ENCODE results near the gene TREML4. TPM values are rescaled to one million over a fixed set of nuclear protein-coding genes. Genes with fewer than 3 reads are reported as not detected.
"Not testable (repeated sequence)": the region's sequence is repeated elsewhere in the genome, so short reads cannot be mapped to it uniquely, and the experiment has no call there.

Gene TREML4
- total RNA-seq, 5 donors from 2014 or later (not counting 1 experiment from before 2014, with no cell fraction given), result not detected

DNA sequence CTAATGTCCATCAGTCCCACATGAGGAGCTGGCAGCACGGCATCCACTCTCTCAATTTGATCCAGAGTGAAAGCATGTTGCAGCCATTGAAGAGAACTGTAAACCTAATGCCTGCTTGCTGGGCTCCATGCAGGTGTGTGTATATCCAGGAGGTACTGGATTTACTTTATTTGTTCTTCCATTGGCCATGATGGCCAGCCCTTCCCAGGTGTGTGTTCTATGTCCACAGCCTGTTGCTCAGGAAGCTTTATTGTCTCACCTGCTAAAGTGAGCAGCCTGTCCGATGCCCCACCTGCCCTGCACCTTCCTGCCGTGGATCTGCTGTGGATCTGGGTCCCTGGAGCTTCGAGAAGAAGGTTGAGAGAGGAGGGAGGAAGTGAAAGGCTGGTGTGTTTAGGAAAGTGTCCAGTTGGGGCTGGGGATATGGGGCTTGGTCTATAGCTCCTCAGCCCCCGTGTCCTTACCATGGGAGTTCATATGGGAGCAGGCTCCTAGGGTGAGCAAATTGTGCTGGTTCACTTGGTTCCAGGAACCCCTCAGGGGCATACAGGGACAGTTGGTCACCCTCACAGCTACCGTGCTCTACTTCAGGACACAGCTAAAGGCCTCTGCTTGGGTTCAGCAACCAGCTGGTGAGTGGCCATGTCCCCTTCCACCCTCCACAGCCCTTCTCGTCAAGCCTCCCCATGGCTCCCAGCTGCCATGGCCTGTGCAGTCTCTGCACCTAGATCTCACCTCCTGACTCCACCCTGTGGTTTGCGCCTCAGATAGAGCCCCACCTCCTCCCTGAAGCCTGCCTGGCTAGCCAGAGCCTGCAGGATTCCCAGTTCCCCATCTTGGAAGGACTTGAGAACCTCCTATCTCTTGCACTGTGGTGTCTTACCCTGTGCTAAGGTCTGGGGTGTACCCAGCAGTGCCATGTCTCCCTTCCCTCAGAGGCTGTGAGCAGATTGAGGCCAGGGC lies 39.9 kb upstream of the TREML4 start:
- POLR2A ChIA-PET, result no interaction called here
- peaks cover 7% of the 10 kb centered on the region for H3K36me3 Mint-ChIP-seq
- no peak for DNase-seq

DNA sequence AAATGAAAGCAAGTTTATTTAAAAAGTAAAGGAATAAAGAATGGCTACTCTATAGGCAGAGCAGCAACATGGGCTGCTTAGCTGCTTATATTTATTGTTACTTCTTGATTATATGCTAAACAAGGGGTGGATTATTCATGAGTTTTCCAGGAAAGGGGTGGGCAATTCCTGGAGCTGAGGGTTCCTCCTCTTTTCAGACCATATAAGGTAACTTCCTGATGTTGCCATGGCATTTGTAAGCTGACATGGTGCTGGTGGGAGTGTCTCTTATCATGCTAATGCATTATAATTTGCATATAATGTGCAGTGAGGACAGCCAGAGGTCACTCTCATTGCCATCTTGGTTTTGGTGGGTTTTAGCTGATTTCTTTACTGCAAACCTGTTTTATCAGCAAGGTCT lies 39.1 kb upstream of the TREML4 start:
- DNase-seq; POLR2A ChIA-PET; H3K27me3 ChIP-seq (replicated peaks in 1 of 2; ENCODE audit: control insufficient read depth in 2 of 2, extremely low read depth in 1 of 2, insufficient read depth in 2 of 2, low read length in 1 of 2); H3K27ac Mint-ChIP-seq; H3K36me3 ChIP-seq (ENCODE audit: control insufficient read depth in 2 of 2, extremely low read depth in 1 of 2, insufficient read depth in 1 of 2, low read length in 1 of 2); H3K4me3 Mint-ChIP-seq; H3K4me3 ChIP-seq (ENCODE audit: control insufficient read depth in 1 of 2, extremely low read depth in 1 of 2, low read length in 1 of 2); ATAC-seq (replicated peaks in 1 of 4); H3K27ac ChIP-seq (ENCODE audit: low read length); H3K9me3 ChIP-seq; H3K27me3 Mint-ChIP-seq; H3K9me3 Mint-ChIP-seq; H3K36me3 Mint-ChIP-seq: not testable (repeated sequence)
- H3K4me1 Mint-ChIP-seq, result peaks cover 21 to 65% (median 58%) of the 10 kb centered on the region in 3 donors
- CTCF ChIA-PET, result interaction anchor here in 1 of 2 donors (0.6 kb wide), 1 partner anchor 182 kb away, joined by 4 read pairs; no protein-coding TSS in a partner anchor
- H3K4me1 ChIP-seq (ENCODE audit: control insufficient read depth in 1 of 2, extremely low read depth in 1 of 2, insufficient read depth in 2 of 2, low read length in 2 of 2), result peaks cover 6 to 38% of the 10 kb centered on the region in 2 experiments

More for the DNA sequence above, 39.9 kb upstream of the TREML4 start:
- Histone ChIP-seq H3K27me3 (replicated peaks in 1 of 2; ENCODE audit: control insufficient read depth in 2 of 2, extremely low read depth in 1 of 2, insufficient read depth in 2 of 2, low read length in 1 of 2) (peaks cover 0 to 6% of the 10 kb centered on the region in 2 experiments), H3K9me3 (no peaks in the 10 kb centered on the region), H3K4me3 (ENCODE audit: control insufficient read depth in 1 of 2, extremely low read depth in 1 of 2, low read length in 1 of 2) (no peak overlapping the region), H3K27ac (ENCODE audit: low read length) (no peak overlapping the region), H3K36me3 (ENCODE audit: control insufficient read depth in 2 of 2, extremely low read depth in 1 of 2, insufficient read depth in 1 of 2, low read length in 1 of 2) (peaks cover 0 to 2% of the 10 kb centered on the region in 2 donors), H3K4me1 (ENCODE audit: control insufficient read depth in 1 of 2, extremely low read depth in 1 of 2, insufficient read depth in 2 of 2, low read length in 2 of 2) (peaks cover 6 to 38% of the 10 kb centered on the region in 2 experiments)
- no peaks in the 10 kb centered on the region for H3K27me3 Mint-ChIP-seq
- 87% methylated on average over 7 of the region's 8 CpGs for WGBS (ENCODE audit: insufficient coverage)
- H3K4me1 Mint-ChIP-seq, result peaks cover 18 to 58% (median 54%) of the 10 kb centered on the region in 3 donors
- no peak for ATAC-seq (replicated peaks in 1 of 4)
- H3K27ac Mint-ChIP-seq, result no peak overlapping the region
- peaks cover 0 to 4% (median 0%) of the 10 kb centered on the region in 3 donors for H3K9me3 Mint-ChIP-seq
- CTCF ChIA-PET, result no interaction called here
- no peak overlapping the region for H3K4me3 Mint-ChIP-seq

DNA sequence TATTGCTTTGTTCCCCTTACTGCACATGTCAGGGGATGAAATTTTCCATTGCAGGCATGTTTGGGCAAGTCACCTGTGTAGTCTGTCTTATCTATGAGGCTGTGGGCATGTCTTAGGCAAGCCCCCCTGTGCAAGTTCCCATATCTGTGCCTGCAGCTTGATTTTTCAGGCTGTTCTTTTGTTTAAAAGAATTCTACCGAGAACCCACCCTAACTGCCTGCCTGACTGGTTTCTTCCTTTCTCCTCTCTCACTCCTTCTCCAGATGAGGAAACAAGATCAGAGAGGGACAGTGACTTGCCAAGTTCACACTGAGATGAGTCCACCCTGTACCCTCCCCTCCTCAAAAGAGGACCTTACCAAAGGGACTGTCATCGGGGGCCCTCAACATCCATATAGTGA lies 38.2 kb upstream of the TREML4 start:
- H3K4me1 ChIP-seq (ENCODE audit: control insufficient read depth in 1 of 2, extremely low read depth in 1 of 2, insufficient read depth in 2 of 2, low read length in 2 of 2), result peaks cover 6 to 42% of the 10 kb centered on the region in 2 experiments
- no peaks in the 10 kb centered on the region for H3K9me3 ChIP-seq
- Mint-ChIP-seq H3K4me3 (no peak overlapping the region), H3K9me3 (peaks cover 0 to 4% (median 0%) of the 10 kb centered on the region in 3 donors), H3K36me3 (peaks cover 16% of the 10 kb centered on the region), H3K4me1 (peaks cover 27 to 74% (median 67%) of the 10 kb centered on the region in 3 donors), H3K27me3 (no peaks in the 10 kb centered on the region), H3K27ac (no peak overlapping the region)
- H3K27me3 ChIP-seq (replicated peaks in 1 of 2; ENCODE audit: control insufficient read depth in 2 of 2, extremely low read depth in 1 of 2, insufficient read depth in 2 of 2, low read length in 1 of 2), result peaks cover 0 to 6% of the 10 kb centered on the region in 2 experiments
- CTCF ChIA-PET, result no interaction called here
- H3K36me3 ChIP-seq (ENCODE audit: control insufficient read depth in 2 of 2, extremely low read depth in 1 of 2, insufficient read depth in 1 of 2, low read length in 1 of 2), result peaks cover 0 to 7% of the 10 kb centered on the region in 2 donors
- no peak overlapping the region for H3K27ac ChIP-seq (ENCODE audit: low read length)
- WGBS (ENCODE audit: insufficient coverage), result no CpG with 5 or more reads among the region's 2 CpGs
- ATAC-seq (replicated peaks in 1 of 4), result no peak
- POLR2A ChIA-PET, result no interaction called here
- no peak overlapping the region for H3K4me3 ChIP-seq (ENCODE audit: control insufficient read depth in 1 of 2, extremely low read depth in 1 of 2, low read length in 1 of 2)
- no peak for DNase-seq

DNA sequence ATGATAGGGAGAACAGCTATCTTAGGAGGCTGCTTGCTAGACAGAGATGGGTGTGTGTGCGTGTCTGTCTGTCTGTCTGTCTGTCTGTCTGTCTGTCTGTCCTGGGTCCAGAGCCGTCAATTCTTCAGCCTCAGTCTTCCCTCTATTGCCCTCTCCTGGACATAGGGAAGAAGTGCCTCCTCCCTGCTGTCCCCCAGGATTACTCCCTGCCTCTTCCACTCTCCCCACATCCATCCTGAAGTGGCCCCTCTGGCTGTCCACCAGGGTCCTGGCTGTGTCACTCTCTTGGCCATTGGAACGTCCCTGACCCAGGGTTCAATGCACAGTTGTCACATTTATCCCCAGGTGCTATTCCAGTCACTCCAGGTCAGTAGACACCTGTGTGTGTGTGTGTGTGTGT lies 37.4 kb upstream of the TREML4 start:
- WGBS (ENCODE audit: insufficient coverage), result 79% methylated on average over 2 of the region's 3 CpGs
- ATAC-seq (replicated peaks in 1 of 4), result no peak
- Histone ChIP-seq H3K36me3 (ENCODE audit: control insufficient read depth in 2 of 2, extremely low read depth in 1 of 2, insufficient read depth in 1 of 2, low read length in 1 of 2) (peaks cover 0 to 12% of the 10 kb centered on the region in 2 donors), H3K27me3 (replicated peaks in 1 of 2; ENCODE audit: control insufficient read depth in 2 of 2, extremely low read depth in 1 of 2, insufficient read depth in 2 of 2, low read length in 1 of 2) (peaks cover 0 to 6% of the 10 kb centered on the region in 2 experiments), H3K4me3 (ENCODE audit: control insufficient read depth in 1 of 2, extremely low read depth in 1 of 2, low read length in 1 of 2) (no peak overlapping the region), H3K9me3 (no peaks in the 10 kb centered on the region), H3K4me1 (ENCODE audit: control insufficient read depth in 1 of 2, extremely low read depth in 1 of 2, insufficient read depth in 2 of 2, low read length in 2 of 2) (peaks cover 6 to 41% of the 10 kb centered on the region in 2 experiments), H3K27ac (ENCODE audit: low read length) (no peak overlapping the region)
- Mint-ChIP-seq H3K9me3 (peaks cover 0 to 4% (median 0%) of the 10 kb centered on the region in 3 donors), H3K4me3 (no peak overlapping the region), H3K27ac (no peak overlapping the region), H3K4me1 (peaks cover 30 to 72% (median 68%) of the 10 kb centered on the region in 3 donors), H3K27me3 (no peaks in the 10 kb centered on the region), H3K36me3 (peaks cover 16% of the 10 kb centered on the region)
- DNase-seq, result no peak
- CTCF ChIA-PET, result no interaction called here
- POLR2A ChIA-PET, result no interaction called here

DNA sequence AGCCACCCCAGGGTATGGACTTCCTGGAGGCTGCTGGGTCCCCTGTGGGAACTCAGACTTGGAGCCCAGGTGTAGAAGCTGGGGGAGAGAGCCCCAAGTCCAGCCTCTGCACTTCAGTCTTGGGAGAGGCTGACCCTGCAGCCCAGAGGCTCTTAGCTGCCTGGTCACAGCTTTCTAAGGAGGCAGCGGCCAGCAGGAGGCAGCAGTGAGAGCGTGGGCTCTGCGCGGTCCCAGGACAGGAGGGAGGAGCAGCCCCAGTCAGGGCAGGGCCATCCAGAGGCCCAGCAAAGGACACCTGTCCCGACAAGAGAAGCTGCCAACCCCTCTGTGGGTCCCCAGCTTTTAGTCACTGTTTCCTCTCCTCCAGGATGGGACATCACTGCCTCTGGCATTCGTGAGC lies 36.6 kb upstream of the TREML4 start:
- CTCF ChIA-PET, result interaction anchor here (0.7 to 1.8 kb wide), 4 partner anchors 9 to 129 kb away, joined by 3 to 11 read pairs (median 4); partner anchors contain the start of gene TREML2 (in 1 of the 2)
- ATAC-seq (replicated peaks in 1 of 4), result peak; percentile 39 to 66 (median 54)
- peaks cover 33 to 72% (median 71%) of the 10 kb centered on the region in 3 donors for H3K4me1 Mint-ChIP-seq
- no peak overlapping the region for H3K27ac ChIP-seq (ENCODE audit: low read length)
- no peaks in the 10 kb centered on the region for H3K27me3 Mint-ChIP-seq
- no peak overlapping the region for H3K27ac Mint-ChIP-seq
- H3K36me3 ChIP-seq (ENCODE audit: control insufficient read depth in 2 of 2, extremely low read depth in 1 of 2, insufficient read depth in 1 of 2, low read length in 1 of 2), result peaks cover 0 to 12% of the 10 kb centered on the region in 2 donors
- H3K9me3 ChIP-seq, result no peaks in the 10 kb centered on the region
- peaks cover under 1 to 34% of the 10 kb centered on the region in 2 experiments for H3K4me1 ChIP-seq (ENCODE audit: control insufficient read depth in 1 of 2, extremely low read depth in 1 of 2, insufficient read depth in 2 of 2, low read length in 2 of 2)
- peak in 10 of 35 experiments; percentile 10 to 57 (median 22) for DNase-seq
- H3K36me3 Mint-ChIP-seq, result peaks cover 16% of the 10 kb centered on the region
- peaks cover 0 to 6% of the 10 kb centered on the region in 2 experiments for H3K27me3 ChIP-seq (replicated peaks in 1 of 2; ENCODE audit: control insufficient read depth in 2 of 2, extremely low read depth in 1 of 2, insufficient read depth in 2 of 2, low read length in 1 of 2)
- POLR2A ChIA-PET, result no interaction called here
- H3K4me3 ChIP-seq (ENCODE audit: control insufficient read depth in 1 of 2, extremely low read depth in 1 of 2, low read length in 1 of 2), result no peak overlapping the region
- WGBS (ENCODE audit: insufficient coverage), result 38% methylated on average over 5 of the region's 6 CpGs
- peaks cover 0 to 4% (median 0%) of the 10 kb centered on the region in 3 donors for H3K9me3 Mint-ChIP-seq
- H3K4me3 Mint-ChIP-seq, result no peak overlapping the region

DNA sequence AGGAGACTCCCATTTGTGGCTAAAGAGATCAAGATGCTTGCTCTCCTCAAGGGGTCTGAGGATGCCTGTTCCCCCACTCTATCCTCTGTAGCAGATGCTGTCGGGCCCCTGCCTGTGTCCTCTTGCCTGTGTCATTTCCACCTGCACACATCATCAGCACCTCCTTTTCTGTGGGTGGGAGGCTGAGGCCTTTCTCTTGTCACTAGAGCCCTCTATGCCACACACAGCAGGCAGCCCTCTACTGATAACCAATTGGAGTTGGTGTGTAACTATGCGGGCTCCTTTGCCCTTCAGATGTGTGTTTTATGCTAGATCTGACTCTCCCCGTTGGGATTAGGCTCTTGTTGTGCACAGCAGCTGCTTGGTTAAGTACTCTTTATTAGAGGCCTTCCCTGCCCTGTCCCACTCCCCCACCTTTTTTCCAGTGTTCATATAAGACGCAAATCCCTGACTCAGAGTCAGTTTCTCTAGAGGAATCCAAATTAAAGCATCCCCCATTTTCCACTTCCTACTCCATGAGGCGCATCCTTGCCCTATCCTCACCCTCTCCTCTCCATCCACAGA lies 34.9 kb upstream of the TREML4 start:
- Mint-ChIP-seq H3K9me3 (peaks cover 0 to 4% (median 0%) of the 10 kb centered on the region in 3 donors), H3K27ac (peak overlapping the region; percentile 62 to 72), H3K36me3 (peaks cover 21% of the 10 kb centered on the region), H3K4me3 (no peak overlapping the region), H3K4me1 (peaks cover 39 to 75% (median 75%) of the 10 kb centered on the region in 3 donors), H3K27me3 (no peaks in the 10 kb centered on the region)
- no peaks in the 10 kb centered on the region for H3K9me3 ChIP-seq
- ChIA-PET CTCF (no interaction called here), POLR2A (no interaction called here)
- H3K36me3 ChIP-seq (ENCODE audit: control insufficient read depth in 2 of 2, extremely low read depth in 1 of 2, insufficient read depth in 1 of 2, low read length in 1 of 2), result peaks cover 4 to 12% of the 10 kb centered on the region in 2 donors
- ATAC-seq (replicated peaks in 1 of 4) (peak in 1 of 4 experiments; percentile 31), DNase-seq (no peak)
- no peak overlapping the region for H3K27ac ChIP-seq (ENCODE audit: low read length)
- WGBS (ENCODE audit: insufficient coverage), result 77% methylated on average over 3 of the region's 5 CpGs
- peaks cover 0 to 33% of the 10 kb centered on the region in 2 experiments for H3K4me1 ChIP-seq (ENCODE audit: control insufficient read depth in 1 of 2, extremely low read depth in 1 of 2, insufficient read depth in 2 of 2, low read length in 2 of 2)
- H3K4me3 ChIP-seq (ENCODE audit: control insufficient read depth in 1 of 2, extremely low read depth in 1 of 2, low read length in 1 of 2), result no peak overlapping the region
- peaks cover 0 to 6% of the 10 kb centered on the region in 2 experiments for H3K27me3 ChIP-seq (replicated peaks in 1 of 2; ENCODE audit: control insufficient read depth in 2 of 2, extremely low read depth in 1 of 2, insufficient read depth in 2 of 2, low read length in 1 of 2)

All from T-cell (primary cell).